ENCODE measurements around the gene OR51V1. TPM values are rescaled to one million over a fixed set of nuclear protein-coding genes. Genes with fewer than 3 reads are reported as not detected.
"Not testable (repeated sequence)": the region's sequence is repeated elsewhere in the genome, so short reads cannot be mapped to it uniquely, and the experiment has no call there.

Gene OR51V1
- total and polyA plus RNA-seq, 4 donors = not detected

DNA sequence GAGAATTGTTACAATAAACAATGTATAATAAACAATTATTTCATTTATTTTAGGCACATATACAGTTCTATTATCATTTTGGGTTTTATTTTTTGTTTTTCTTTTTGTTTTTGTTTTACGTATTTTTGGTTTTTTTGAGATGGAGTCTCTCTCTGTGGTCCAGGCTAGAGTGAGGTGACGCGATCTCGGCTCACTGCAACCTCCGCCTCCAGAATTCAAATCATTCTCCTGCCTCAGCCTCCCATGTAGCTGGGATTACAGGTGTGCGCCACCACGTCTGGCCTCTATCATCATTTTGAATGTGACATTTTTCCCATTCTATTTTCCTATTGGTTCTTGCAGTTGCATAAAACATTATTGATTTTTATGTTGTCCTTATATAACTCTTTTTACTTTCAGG, 25.5 kb downstream of the OR51V1 start (continued):
- no peak for TF ChIP-seq HNF4A (conservative IDR thresholded peaks at IDR 0.05)
- TF ChIP-seq, protein P1, sequence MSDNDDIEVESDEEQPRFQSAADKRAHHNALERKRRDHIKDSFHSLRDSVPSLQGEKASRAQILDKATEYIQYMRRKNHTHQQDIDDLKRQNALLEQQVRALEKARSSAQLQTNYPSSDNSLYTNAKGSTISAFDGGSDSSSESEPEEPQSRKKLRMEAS (IDR thresholded peaks at IDR 0.05) = no peak
- no peak for TF ChIP-seq HNF4G (IDR thresholded peaks at IDR 0.05)
- no peak for TF ChIP-seq TAF1 (conservative IDR thresholded peaks at IDR 0.05)
- no peak for TF ChIP-seq RXRA (IDR thresholded peaks at IDR 0.05)
- TF ChIP-seq NR2F2 (IDR thresholded peaks at IDR 0.05) = no peak

- Histone ChIP-seq H3K36me3 (ENCODE audit: control insufficient read depth in 4 of 4, insufficient read depth in 3 of 4, low read depth in 1 of 4, low read length in 3 of 4) (no peaks in the 10 kb centered on the region), H3K4me1 (ENCODE audit: control insufficient read depth in 4 of 4, insufficient read depth in 4 of 4, low read length in 3 of 4) (no peaks in the 10 kb centered on the region), H3K27ac (ENCODE audit: low read depth in 1 of 2, low read length in 2 of 2) (no peak overlapping the region), H3K4me3 (ENCODE audit: low read depth in 1 of 3, low read length in 3 of 3) (no peak overlapping the region), H3K27me3 (ENCODE audit: control insufficient read depth in 4 of 4, insufficient read depth in 4 of 4, low read length in 3 of 4) (no peaks in the 10 kb centered on the region), H3K9me3 (ENCODE audit: control insufficient read depth in 4 of 4, low read length in 3 of 4) (no peaks in the 10 kb centered on the region), H3K9ac (ENCODE audit: low read depth in 1 of 2, low read length in 2 of 2) (no peak overlapping the region)
- no peak for TF ChIP-seq RXRA (IDR thresholded peaks at IDR 0.05)
- no peak for TF ChIP-seq CTCF (IDR thresholded peaks at IDR 0.05; ENCODE audit: low read depth, low read length, missing input control)
- no peak for TF ChIP-seq FOXA1 (IDR thresholded peaks at IDR 0.05)
- TF ChIP-seq HNF4G (IDR thresholded peaks at IDR 0.05) = no peak
- no peak for DNase-seq (ENCODE audit: low spot score)
- WGBS = 47% methylated on average over 2 of the region's 2 CpGs
Measured at GRCh38 chr11:5171856-5172255, 28.6 kb downstream of the OR51V1 start.

DNA sequence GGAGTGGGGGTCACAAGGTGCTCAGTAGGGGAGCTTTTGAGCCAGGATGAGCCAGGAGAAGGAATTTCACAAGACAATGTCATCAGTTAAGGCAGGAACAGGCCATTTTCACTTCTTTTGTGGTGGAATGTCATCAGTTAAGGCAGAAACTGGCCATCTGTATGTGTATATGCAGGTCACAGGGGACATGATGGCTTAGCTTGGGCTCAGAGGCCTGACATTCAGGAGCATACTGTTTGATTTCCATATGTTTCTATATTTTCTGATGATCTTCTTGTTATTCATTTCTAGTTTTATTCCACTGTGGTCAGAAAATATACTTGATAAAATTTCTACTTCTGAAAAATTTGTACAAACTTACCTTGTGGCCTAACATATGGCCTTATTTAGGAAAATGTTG, 34.6 kb downstream of the OR51V1 start:
- H3K27ac ChIP-seq (ENCODE audit: low read depth in 1 of 2, low read length in 2 of 2); DNase-seq (ENCODE audit: low spot score): not testable (repeated sequence)

GRCh38 chr11:5164807-5165206, 35.7 kb downstream of the OR51V1 start:
- H3K9ac ChIP-seq (ENCODE audit: low read depth in 1 of 2, low read length in 2 of 2); H3K27ac ChIP-seq (ENCODE audit: low read depth in 1 of 2, low read length in 2 of 2); H3K27me3 ChIP-seq (ENCODE audit: control insufficient read depth in 4 of 4, insufficient read depth in 4 of 4, low read length in 3 of 4); DNase-seq (ENCODE audit: low spot score); H3K9me3 ChIP-seq (ENCODE audit: control insufficient read depth in 4 of 4, low read length in 3 of 4); H3K4me3 ChIP-seq (ENCODE audit: low read depth in 1 of 3, low read length in 3 of 3); H3K36me3 ChIP-seq (ENCODE audit: control insufficient read depth in 4 of 4, insufficient read depth in 3 of 4, low read depth in 1 of 4, low read length in 3 of 4); H3K4me1 ChIP-seq (ENCODE audit: control insufficient read depth in 4 of 4, insufficient read depth in 4 of 4, low read length in 3 of 4): not testable (repeated sequence)
- 72% methylated on average over 6 of the region's 6 CpGs for WGBS

More for the DNA sequence above, 34.6 kb downstream of the OR51V1 start:
- H3K36me3 ChIP-seq (ENCODE audit: control insufficient read depth in 4 of 4, insufficient read depth in 3 of 4, low read depth in 1 of 4, low read length in 3 of 4); H3K4me3 ChIP-seq (ENCODE audit: low read depth in 1 of 3, low read length in 3 of 3); H3K27me3 ChIP-seq (ENCODE audit: control insufficient read depth in 4 of 4, insufficient read depth in 4 of 4, low read length in 3 of 4); H3K9ac ChIP-seq (ENCODE audit: low read depth in 1 of 2, low read length in 2 of 2); H3K4me1 ChIP-seq (ENCODE audit: control insufficient read depth in 4 of 4, insufficient read depth in 4 of 4, low read length in 3 of 4); H3K9me3 ChIP-seq (ENCODE audit: control insufficient read depth in 4 of 4, low read length in 3 of 4): not testable (repeated sequence)

DNA sequence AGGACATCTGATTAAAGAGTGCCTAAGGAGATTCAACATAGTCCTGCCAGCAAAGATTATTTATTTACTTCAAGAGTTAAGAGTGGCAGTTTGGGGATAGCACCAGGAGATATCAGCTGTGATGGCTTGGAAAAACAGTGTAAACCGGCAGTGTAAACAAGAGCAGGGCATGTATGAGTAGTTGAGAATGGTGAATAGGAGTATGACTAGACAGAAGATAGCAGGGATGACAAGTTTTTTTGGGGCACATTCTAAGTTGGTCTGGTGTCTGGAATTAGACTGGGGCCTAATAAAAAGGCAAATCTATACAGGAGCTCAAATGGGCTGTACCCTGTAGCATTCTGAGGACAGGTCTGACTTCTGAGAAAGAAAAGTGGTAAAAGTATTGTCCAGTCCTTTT, 39.4 kb downstream of the OR51V1 start:
- H3K9ac ChIP-seq (ENCODE audit: low read depth in 1 of 2, low read length in 2 of 2); H3K36me3 ChIP-seq (ENCODE audit: control insufficient read depth in 4 of 4, insufficient read depth in 3 of 4, low read depth in 1 of 4, low read length in 3 of 4); H3K27ac ChIP-seq (ENCODE audit: low read depth in 1 of 2, low read length in 2 of 2); H3K9me3 ChIP-seq (ENCODE audit: control insufficient read depth in 4 of 4, low read length in 3 of 4); DNase-seq (ENCODE audit: low spot score); H3K4me1 ChIP-seq (ENCODE audit: control insufficient read depth in 4 of 4, insufficient read depth in 4 of 4, low read length in 3 of 4); H3K27me3 ChIP-seq (ENCODE audit: control insufficient read depth in 4 of 4, insufficient read depth in 4 of 4, low read length in 3 of 4); H3K4me3 ChIP-seq (ENCODE audit: low read depth in 1 of 3, low read length in 3 of 3): not testable (repeated sequence)
- WGBS = no CpG with 5 or more reads among the region's 1 CpG

DNA sequence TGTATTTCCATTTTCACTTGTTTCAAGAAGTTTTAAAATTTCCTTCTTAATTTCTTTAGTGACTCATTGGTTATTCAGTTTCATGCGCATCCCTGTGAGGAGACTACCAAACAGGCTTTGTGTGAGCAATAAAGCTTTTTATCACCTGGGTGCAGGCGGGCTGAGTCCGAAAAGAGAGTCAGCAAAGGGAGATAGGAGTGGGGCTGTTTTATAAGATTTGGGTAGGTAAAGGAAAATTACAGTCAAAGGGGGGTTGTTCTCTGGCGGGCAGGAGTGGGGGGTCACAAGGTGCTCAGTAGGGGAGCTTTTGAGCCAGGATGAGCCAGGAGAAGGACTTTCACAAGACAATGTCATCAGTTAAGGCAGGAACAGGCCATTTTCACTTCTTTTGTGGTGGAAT, 40.3 kb downstream of the OR51V1 start:
- WGBS = 58% methylated on average over 4 of the region's 4 CpGs
- H3K4me1 ChIP-seq (ENCODE audit: control insufficient read depth in 4 of 4, insufficient read depth in 4 of 4, low read length in 3 of 4); DNase-seq (ENCODE audit: low spot score): not testable (repeated sequence)

More for the DNA sequence above, 40.3 kb downstream of the OR51V1 start:
- not testable (repeated sequence) for H3K9me3 ChIP-seq (ENCODE audit: control insufficient read depth in 4 of 4, low read length in 3 of 4); H3K27ac ChIP-seq (ENCODE audit: low read depth in 1 of 2, low read length in 2 of 2); H3K27me3 ChIP-seq (ENCODE audit: control insufficient read depth in 4 of 4, insufficient read depth in 4 of 4, low read length in 3 of 4); H3K36me3 ChIP-seq (ENCODE audit: control insufficient read depth in 4 of 4, insufficient read depth in 3 of 4, low read depth in 1 of 4, low read length in 3 of 4); H3K9ac ChIP-seq (ENCODE audit: low read depth in 1 of 2, low read length in 2 of 2); H3K4me3 ChIP-seq (ENCODE audit: low read depth in 1 of 3, low read length in 3 of 3)

Measured in liver (tissue), 9 donors.